IgD-negative memory B cell (primary cell): ENCODE measurements around the gene WDR37. TPM values are rescaled to one million over a fixed set of nuclear protein-coding genes. Genes with fewer than 3 reads are reported as not detected.
"Not testable (repeated sequence)": the region's sequence is repeated elsewhere in the genome, so short reads cannot be mapped to it uniquely, and the experiment has no call there.

Experiments used
- H3K27ac Mint-ChIP-seq, 3 donors: one replicate each; pipeline ENCODE4 v1.8.0; 2020 to 2022; ENCODE audit warnings: mild to moderate bottlenecking in 3 of 3, mixed read lengths in 3 of 3, moderate library complexity in 1 of 3
- H3K27me3 Mint-ChIP-seq: one replicate; pipeline ENCODE4 v1.8.0; 2021; ENCODE audit warnings: mixed read lengths
- H3K36me3 Mint-ChIP-seq: one replicate; pipeline ENCODE4 v1.8.0; 2020; ENCODE audit warnings: mild to moderate bottlenecking, mixed read lengths
- H3K4me1 Mint-ChIP-seq, 3 donors: one replicate each; pipeline ENCODE4 v1.8.0; 2020 to 2022; ENCODE audit warnings: mixed read lengths in 3 of 3, mild to moderate bottlenecking in 1 of 3
- H3K4me3 Mint-ChIP-seq, 4 donors: one replicate each; pipeline ENCODE4 v1.8.0; 2020 to 2022; ENCODE audit warnings: mild to moderate bottlenecking in 4 of 4, mixed read lengths in 4 of 4, moderate library complexity in 3 of 4
- H3K9me3 Mint-ChIP-seq, 3 donors: one replicate each; pipeline ENCODE4 v1.8.0; 2020 to 2021; ENCODE audit warnings: mixed read lengths in 3 of 3, mild to moderate bottlenecking in 1 of 3
- polyA plus RNA-seq: library from polyadenylated mRNA; unstranded; fragments of 300-500 nt; fragmentation: Illumina TruSeq; gene quantifications from one replicate; pipeline ENCODE4 v1.2.3, GENCODE V29; 2021

Gene WDR37
- polyA plus RNA-seq, 1 donor from 2014 or later = 14.7 TPM

DNA sequence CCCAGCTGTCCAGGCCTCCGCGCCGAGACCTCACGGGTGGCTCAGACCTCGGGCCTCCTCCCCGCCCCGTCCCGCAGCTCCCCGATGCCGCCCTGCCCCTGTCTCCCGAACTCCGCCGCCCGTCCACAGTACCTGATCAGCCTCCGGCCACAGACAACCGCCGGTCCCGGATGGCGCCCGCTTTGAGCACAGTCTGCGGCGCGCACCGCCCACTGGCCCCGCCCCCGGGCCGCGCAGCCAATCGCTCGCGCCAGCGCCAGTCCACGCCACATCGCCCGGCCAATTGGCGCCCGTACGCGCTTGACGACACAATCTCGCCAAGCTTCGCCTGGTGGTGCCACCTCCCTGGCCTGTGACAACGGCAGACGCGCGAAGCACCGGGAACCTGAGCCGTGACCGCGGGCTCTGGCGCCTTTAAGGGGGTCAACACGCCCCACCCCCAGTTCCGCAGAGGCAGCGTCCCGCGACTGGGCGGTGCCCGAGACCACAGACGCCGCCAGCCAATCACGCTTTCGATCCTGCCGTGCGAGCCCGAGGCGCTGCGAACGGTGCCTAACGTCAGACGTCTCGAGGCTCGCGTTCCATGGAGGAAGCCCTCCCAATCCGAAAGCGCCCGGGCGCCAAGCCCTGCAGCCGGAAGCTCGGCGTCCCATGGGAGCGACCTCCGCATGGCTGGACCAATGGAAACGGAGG lies 7.3 kb upstream of the WDR37 start, which contains the start of gene IDI1:
IDI1 (minus strand) TSS at position 388 of the 693 bp plus-strand sequence; CDS start at position 272, 116 bp downstream.
- no peaks in the 10 kb centered on the region for H3K9me3 Mint-ChIP-seq
- peaks cover 47 to 51% (median 48%) of the 10 kb centered on the region in 3 donors for H3K4me1 Mint-ChIP-seq
- H3K27ac Mint-ChIP-seq = peak within 1 kb of the TSS; percentile 98 to 100 (median 99)
- H3K36me3 Mint-ChIP-seq = no peaks in the 10 kb centered on the region
- H3K27me3 Mint-ChIP-seq = no peaks in the 10 kb centered on the region
- H3K4me3 Mint-ChIP-seq = peak within 1 kb of the TSS; percentile 91 to 99 (median 97)

DNA sequence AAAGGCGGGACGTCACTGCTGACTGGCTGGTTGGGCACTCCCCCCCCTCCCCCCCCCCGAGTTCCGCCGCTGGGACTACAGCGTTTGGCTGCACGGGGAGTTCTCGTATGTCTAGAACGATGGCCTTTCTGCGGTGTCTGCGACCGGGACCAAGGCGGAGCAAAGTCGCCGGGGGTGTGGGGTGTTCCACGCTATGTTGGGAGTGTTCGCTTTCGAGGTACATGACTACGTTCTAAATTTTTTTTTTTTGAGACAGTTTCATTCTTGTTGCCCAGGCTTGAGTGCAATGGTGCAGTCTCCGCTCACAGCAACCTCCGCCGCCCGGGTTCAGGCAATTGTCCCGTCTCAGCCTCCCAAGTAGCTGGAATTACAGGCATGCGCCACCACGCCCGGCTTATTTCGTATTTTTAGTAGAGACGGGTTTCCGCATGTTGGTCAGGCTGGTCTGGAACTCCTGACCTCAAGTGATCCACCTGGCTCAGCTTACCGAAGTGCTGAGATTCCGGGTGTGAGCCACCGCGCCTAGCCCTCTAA lies 6.7 kb upstream of the WDR37 start:
- H3K4me1 Mint-ChIP-seq = peaks cover 45 to 49% (median 48%) of the 10 kb centered on the region in 3 donors
- no peaks in the 10 kb centered on the region for H3K27me3 Mint-ChIP-seq
- no peaks in the 10 kb centered on the region for H3K9me3 Mint-ChIP-seq
- no peaks in the 10 kb centered on the region for H3K36me3 Mint-ChIP-seq
- H3K4me3 Mint-ChIP-seq = peak overlapping the region; percentile 91 to 99 (median 97)
- H3K27ac Mint-ChIP-seq = peak overlapping the region; percentile 98 to 100 (median 99)

DNA sequence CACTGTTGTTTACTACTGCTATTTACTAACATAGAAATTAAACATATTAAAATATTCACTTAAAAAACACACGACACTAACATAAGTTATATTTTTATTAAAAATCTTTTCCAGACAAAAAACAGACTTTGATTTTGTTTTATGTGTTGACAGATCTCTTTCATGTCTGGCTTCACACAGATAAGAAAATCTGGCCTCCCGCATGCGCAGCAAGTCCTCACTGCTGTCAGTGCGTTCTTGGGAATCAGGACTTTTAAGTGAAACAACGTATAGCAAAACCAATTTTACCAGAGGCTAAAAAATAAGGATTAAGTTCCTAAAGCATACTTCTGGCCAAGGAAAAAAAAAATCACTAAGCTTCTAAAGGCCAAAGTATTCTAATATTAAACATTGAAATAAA lies 6.0 kb upstream of the WDR37 start:
- no peaks in the 10 kb centered on the region for H3K9me3 Mint-ChIP-seq
- peaks cover 42 to 50% (median 48%) of the 10 kb centered on the region in 3 donors for H3K4me1 Mint-ChIP-seq
- H3K36me3 Mint-ChIP-seq = no peaks in the 10 kb centered on the region
- H3K27ac Mint-ChIP-seq = peak overlapping the region; percentile 98 to 100 (median 99)
- H3K27me3 Mint-ChIP-seq = no peaks in the 10 kb centered on the region
- H3K4me3 Mint-ChIP-seq = peak overlapping the region; percentile 91 to 99 (median 97)

DNA sequence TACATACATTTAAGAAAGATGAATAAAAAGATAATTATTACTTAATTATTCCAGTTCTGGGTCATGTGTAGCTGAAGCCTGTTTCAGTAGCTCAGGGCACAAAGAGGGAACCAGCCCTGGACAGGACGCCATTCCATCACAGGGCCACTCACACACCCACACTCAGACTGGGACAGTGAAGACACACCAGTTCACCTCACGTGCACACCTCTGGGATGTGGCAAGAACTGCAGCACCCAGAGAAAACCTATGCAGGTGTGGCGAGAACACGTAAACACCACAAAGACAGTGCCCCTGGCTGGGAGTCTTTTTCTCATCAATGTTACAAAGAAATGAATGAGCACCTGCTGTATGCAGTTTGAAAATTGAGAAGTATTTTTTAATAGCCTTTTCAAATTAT lies 5.6 kb upstream of the WDR37 start:
- Mint-ChIP-seq H3K27me3 (no peaks in the 10 kb centered on the region), H3K36me3 (no peaks in the 10 kb centered on the region), H3K27ac (peak overlapping the region; percentile 71 to 100 (median 98)), H3K4me3 (peak overlapping the region; percentile 14 to 99 (median 67)), H3K4me1 (peaks cover 38 to 51% (median 48%) of the 10 kb centered on the region in 3 donors), H3K9me3 (no peaks in the 10 kb centered on the region)

DNA sequence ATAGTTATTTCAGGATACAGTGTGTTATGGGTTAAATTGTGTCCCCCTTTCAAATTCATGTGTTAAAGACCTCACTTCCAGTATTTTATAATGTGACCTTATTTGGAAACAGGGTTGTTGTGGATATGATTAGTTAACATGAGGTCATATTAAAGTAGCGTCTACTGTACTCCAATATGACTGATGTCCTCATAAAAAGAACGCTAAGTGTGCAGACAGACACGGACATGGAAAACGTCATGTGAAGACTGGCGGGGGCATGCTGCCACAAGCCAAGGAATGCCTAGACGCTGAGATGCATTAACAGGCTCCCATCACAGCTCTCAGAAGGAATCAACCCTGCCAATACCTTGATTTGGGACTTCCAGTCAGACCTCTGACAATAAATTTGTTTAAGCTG lies 1.5 kb upstream of the WDR37 start:
- H3K27ac Mint-ChIP-seq = peak overlapping the region in 2 of 3 donors; percentile 46 to 100
- peak overlapping the region in 3 of 4 donors; percentile 30 to 99 (median 84) for H3K4me3 Mint-ChIP-seq
- peaks cover 31 to 51% (median 51%) of the 10 kb centered on the region in 3 donors for H3K4me1 Mint-ChIP-seq
- no peaks in the 10 kb centered on the region for H3K9me3 Mint-ChIP-seq
- no peaks in the 10 kb centered on the region for H3K36me3 Mint-ChIP-seq
- no peaks in the 10 kb centered on the region for H3K27me3 Mint-ChIP-seq

DNA sequence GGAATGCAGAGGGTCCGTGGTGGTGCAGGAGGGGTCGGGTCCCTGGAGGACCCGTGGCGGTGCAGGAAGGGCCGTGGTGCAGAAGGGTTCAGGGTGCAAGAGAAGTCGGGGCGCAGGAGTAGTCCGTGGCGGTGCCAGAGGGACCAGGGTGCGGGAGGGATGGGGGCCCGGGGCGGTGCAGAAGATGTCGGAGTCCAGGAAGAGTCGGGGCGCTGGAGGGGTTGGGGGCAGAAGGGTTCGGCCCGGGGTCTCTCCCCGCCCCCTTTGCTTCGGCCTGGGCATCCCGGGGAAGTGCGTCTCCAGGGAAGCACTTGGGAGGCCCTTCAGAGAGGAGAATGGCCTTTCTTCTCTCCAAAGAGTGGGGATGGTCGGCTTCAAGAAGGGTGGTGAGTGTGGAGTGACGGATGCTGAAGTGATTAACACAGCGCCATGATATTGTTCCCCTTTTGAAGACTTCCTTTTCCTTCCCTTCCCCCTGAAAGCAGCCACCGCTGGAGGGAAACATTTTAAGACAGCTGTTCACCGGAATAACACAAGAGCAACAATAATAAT lies 997 bp downstream of the WDR37 start:
- Mint-ChIP-seq H3K27ac (peak overlapping the region; percentile 90 to 100 (median 96)), H3K36me3 (peaks cover 2% of the 10 kb centered on the region), H3K9me3 (no peaks in the 10 kb centered on the region), H3K4me3 (peak overlapping the region; percentile 95 to 99 (median 98)), H3K27me3 (no peaks in the 10 kb centered on the region), H3K4me1 (peaks cover 29 to 60% (median 46%) of the 10 kb centered on the region in 3 donors)

DNA sequence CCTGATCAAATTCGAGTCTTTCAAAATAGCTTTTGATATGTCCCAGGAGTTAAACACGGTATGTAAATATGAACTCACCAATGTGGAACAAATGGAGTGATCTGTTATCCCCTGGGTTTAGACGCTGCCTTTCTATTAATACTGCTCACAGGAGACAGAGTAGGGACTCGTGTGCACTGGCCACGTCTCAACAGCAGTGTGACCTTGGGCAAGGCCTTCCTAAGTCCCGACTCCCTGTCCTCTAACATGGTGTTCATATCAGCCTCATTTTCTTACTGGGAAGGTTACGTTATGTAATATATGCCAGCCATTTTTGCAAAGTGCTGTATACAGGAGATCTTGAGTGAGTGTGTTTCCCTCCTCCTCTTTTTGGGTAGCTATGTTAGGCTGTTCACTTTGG lies 1.8 kb downstream of the WDR37 start:
- peaks cover 2% of the 10 kb centered on the region for H3K36me3 Mint-ChIP-seq
- peak overlapping the region; percentile 95 to 99 (median 98) for H3K4me3 Mint-ChIP-seq
- H3K9me3 Mint-ChIP-seq = no peaks in the 10 kb centered on the region
- no peaks in the 10 kb centered on the region for H3K27me3 Mint-ChIP-seq
- peaks cover 28 to 59% (median 44%) of the 10 kb centered on the region in 3 donors for H3K4me1 Mint-ChIP-seq
- H3K27ac Mint-ChIP-seq = peak overlapping the region; percentile 90 to 100 (median 96)

DNA sequence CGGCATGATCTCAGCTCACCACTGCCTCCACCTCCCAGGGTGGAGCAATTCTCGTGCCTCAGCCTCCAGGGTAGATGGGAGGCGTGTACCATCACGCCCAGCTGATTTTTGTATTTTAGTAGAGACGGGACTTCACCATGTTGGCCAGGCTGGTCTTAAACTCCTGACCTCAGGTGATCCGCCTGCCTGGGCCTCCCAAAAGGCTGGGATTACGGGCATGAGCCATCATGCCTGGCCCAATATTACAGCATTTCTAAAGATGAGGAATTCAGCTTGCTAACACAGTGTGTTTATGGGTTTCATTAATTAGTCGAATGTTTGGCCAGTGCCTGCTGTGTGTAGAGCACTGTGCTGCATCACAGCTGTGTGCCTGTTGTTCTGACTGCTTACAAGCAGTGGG lies 3.7 kb downstream of the WDR37 start:
- H3K4me1 Mint-ChIP-seq = peaks cover 25 to 49% (median 31%) of the 10 kb centered on the region in 3 donors
- no peaks in the 10 kb centered on the region for H3K9me3 Mint-ChIP-seq
- peak overlapping the region in 3 of 4 donors; percentile 28 to 66 (median 48) for H3K4me3 Mint-ChIP-seq
- H3K27me3 Mint-ChIP-seq = no peaks in the 10 kb centered on the region
- H3K27ac Mint-ChIP-seq = no peak overlapping the region
- peaks cover 5% of the 10 kb centered on the region for H3K36me3 Mint-ChIP-seq

DNA sequence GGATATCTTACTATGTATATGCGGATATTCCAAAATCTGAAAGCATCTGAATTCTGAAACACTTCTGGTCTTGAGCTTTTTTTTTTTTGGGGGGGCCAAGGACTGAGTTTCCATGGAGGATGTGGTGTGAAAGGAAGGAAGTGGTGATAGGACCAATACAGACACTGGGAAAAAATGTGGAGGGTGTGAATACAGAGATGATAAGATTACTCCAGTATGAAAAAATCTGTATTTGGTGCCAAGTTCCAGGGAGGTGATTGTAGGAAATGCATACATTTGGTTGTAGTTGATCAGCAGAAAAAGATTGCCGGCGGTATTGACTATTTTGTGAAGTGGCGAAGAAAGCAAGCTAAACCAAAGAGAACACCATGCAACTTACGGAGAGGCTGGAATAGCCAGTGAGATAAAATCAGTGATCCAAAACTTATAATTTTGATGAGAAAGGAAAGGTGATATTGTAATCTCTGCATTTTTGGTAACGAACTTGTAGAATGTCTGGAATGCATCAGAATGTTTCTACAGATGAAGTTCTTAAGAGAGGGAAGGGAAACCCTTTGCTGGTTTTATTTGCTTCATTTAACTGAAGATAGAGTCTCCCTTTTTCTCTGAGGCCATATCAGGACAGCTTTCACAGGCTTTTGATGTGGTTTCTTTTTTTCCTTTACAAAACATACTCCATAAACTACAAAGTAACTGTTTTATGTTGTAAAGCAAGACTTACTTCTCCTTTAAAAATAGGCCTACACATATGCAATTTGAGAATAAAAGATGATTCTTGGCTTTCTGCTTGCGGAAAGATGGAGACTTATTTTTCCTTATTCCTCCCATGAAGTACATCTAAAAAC lies 6.0 kb downstream of the WDR37 start:
- no peaks in the 10 kb centered on the region for H3K9me3 Mint-ChIP-seq
- peak overlapping the region in 2 of 3 donors; percentile 45 to 63 for H3K27ac Mint-ChIP-seq
- peak overlapping the region in 1 of 4 donors; percentile 38 for H3K4me3 Mint-ChIP-seq
- no peaks in the 10 kb centered on the region for H3K27me3 Mint-ChIP-seq
- peaks cover 28 to 41% (median 29%) of the 10 kb centered on the region in 3 donors for H3K4me1 Mint-ChIP-seq
- peaks cover 5% of the 10 kb centered on the region for H3K36me3 Mint-ChIP-seq

DNA sequence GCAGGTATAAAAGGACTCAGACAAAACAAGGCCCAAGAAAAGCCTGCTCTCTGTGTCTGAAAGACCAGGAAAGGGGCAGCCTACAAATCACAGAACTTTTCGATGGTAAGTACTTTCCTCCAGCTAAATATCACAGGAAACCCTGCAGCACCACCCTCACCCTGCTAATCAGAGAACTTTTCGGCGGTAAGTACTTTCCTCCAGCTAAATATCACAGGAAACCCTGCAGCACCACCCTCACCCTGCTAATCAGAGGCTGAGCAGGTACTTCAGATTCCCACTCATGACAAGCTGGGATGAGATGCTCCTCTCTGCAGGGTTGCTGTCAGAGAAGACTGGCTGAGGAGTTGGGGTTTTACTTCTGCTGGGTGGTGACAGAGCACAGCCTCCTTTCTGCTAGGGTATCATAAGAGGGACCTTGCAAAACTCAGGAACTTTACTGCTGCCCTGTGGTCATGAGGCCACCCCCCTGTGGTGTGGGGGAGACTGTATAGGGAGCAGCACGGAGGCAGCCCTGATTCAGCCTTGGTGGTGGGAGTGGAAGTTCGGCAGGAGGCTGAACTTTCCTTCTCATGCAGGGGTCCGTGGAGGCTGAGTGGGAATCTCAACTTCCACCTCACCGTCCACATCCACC lies 7.2 kb downstream of the WDR37 start:
- Mint-ChIP-seq H3K27ac (peak overlapping the region in 1 of 3 donors; percentile 86), H3K36me3 (peaks cover 5% of the 10 kb centered on the region), H3K4me1 (peaks cover 21 to 39% (median 27%) of the 10 kb centered on the region in 3 donors), H3K4me3 (peak overlapping the region in 1 of 4 donors; percentile 74), H3K27me3 (no peaks in the 10 kb centered on the region), H3K9me3 (no peaks in the 10 kb centered on the region)

DNA sequence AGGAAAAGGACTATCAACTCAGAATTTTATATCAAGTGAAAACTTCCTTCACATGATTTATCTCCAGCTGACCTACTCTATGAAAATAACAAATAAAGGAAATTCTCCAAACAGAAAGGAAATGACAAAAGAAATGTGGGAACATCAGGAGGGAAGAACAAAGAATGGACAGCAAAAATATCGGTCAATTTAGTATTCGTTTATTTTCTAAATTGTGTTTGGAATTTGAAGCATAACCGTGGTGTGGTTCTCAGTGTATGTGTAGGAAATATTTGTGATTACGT lies 8.7 kb downstream of the WDR37 start:
- Mint-ChIP-seq H3K9me3 (no peaks in the 10 kb centered on the region), H3K4me3 (no peak overlapping the region), H3K36me3 (peaks cover 5% of the 10 kb centered on the region), H3K4me1 (peaks cover 24 to 44% (median 25%) of the 10 kb centered on the region in 3 donors), H3K27ac (no peak overlapping the region), H3K27me3 (no peaks in the 10 kb centered on the region)

DNA sequence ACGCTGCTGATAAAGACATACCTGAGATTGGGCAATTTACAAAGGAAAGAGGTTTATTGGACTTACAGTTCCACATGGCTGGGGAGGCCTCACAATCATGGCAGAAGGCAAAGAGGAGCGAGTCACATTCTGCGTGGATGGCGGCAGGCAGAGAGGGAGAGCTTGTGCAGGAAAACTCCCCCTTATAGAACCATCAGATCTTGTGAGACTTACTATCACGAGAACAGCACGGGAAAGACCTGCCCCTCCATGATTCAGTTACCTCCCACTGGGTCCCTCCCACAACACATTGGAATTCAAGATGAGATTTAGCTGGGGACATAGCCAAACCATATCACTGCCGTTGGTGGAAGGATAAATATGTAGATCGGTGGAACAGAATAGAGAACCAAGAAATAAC lies 10.5 kb downstream of the WDR37 start:
- not testable (repeated sequence) for H3K4me3 Mint-ChIP-seq, H3K27ac Mint-ChIP-seq, H3K9me3 Mint-ChIP-seq, H3K27me3 Mint-ChIP-seq, H3K36me3 Mint-ChIP-seq
- H3K4me1 Mint-ChIP-seq = peaks cover 20 to 31% (median 22%) of the 10 kb centered on the region in 3 donors

DNA sequence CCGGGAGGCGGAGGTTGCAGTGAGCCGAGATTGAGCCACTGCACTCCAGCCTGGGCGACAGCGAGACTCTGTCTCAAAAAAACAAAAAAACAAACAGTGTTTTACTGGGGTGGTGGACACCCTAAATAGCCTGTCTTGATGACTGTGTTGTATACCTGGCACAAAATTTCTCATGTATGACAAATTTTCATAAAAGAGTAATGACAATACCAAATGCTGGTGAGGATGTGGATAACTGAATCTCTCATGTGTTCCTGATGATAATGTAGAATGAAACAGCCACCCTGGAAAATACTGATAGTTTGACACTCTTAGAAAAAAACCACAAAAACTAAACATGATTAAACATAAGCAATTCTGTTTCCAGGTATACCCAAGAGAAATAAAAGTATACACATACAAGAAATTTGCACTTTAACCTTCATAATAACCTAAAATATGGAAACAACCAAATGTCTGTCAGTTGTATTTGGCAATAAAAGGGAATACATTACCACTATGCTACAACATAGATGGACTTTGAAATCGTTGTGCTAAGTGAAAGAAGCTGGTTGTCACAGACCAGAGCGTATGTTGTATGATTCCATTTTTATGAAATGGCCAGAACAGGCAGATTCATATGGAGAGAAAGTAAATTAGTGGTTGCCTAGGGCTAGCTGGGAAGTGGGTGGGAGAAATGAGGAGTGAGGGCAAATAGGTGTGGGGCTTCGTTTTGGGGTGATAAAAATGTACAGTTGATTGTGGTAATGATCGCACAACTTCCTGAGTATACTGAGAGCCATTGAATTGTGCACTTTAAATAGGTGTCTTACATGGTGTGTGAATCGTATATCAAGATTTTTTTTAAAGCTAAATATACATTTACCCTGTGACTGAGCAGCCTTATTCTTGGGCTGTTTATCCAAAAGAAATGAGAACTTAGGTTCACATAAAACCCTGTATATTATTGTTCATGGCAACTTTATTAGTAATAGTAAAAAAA lies 12.5 kb downstream of the WDR37 start:
- no peaks in the 10 kb centered on the region for H3K9me3 Mint-ChIP-seq
- H3K4me1 Mint-ChIP-seq = peaks cover 16 to 26% (median 17%) of the 10 kb centered on the region in 3 donors
- no peak overlapping the region for H3K4me3 Mint-ChIP-seq
- H3K27ac Mint-ChIP-seq = no peak overlapping the region
- no peaks in the 10 kb centered on the region for H3K27me3 Mint-ChIP-seq
- H3K36me3 Mint-ChIP-seq = peaks cover 9% of the 10 kb centered on the region
